Hepatocyte (in vitro differentiated cells): Measurements from ENCODE around the gene TEAD3. TPM values are rescaled to one million over a fixed set of nuclear protein-coding genes. Genes with fewer than 3 reads are reported as not detected.

Experiments
- DNase-seq: peaks from one replicate; pipeline ENCODE4 v3.0.0-alpha.2; 2016; ENCODE audit warnings: low spot score
- H2AFZ ChIP-seq: fragments of 200-600 bp; sonication (generic); 2 replicates; pipeline ENCODE4 v1.6.0; 2016; ENCODE audit warnings: antibody characterized with exemption, mild to moderate bottlenecking
- H3K27ac ChIP-seq: fragments of 200-600 bp; sonication (generic); 2 replicates; pipeline ENCODE4 v1.5.1; 2016; ENCODE audit warnings: mild to moderate bottlenecking
- H3K27me3 ChIP-seq: fragments of 200-600 bp; sonication (generic); 2 replicates; pipeline ENCODE4 v1.6.1; 2016
- H3K36me3 ChIP-seq: fragments of 200-600 bp; sonication (generic); replicated peaks from 2 replicates; pipeline ENCODE4 v1.5.1; 2016; ENCODE audit warnings: low read depth; ENCODE audit not compliant: insufficient read depth
- H3K4me1 ChIP-seq: fragments of 200-600 bp; sonication (generic); 2 replicates; pipeline ENCODE4 v1.5.1; 2016; ENCODE audit warnings: mild to moderate bottlenecking, moderate library complexity; ENCODE audit not compliant: insufficient read depth
- H3K4me2 ChIP-seq: fragments of 200-600 bp; sonication (generic); 2 replicates; pipeline ENCODE4 v1.6.0; 2016
- H3K4me3 ChIP-seq: fragments of 200-600 bp; sonication (generic); 2 replicates; pipeline ENCODE4 v1.5.1; 2016; ENCODE audit warnings: mild to moderate bottlenecking
- H3K79me2 ChIP-seq: fragments of 200-600 bp; sonication (generic); 2 replicates; pipeline ENCODE4 v1.6.0; 2017; ENCODE audit warnings: mild to moderate bottlenecking
- H3K9me2 ChIP-seq: fragments of 200-600 bp; sonication (generic); replicated peaks from 2 replicates; pipeline ENCODE4 v1.6.0; 2017; ENCODE audit warnings: mild to moderate bottlenecking; ENCODE audit not compliant: insufficient read depth
- H3K9me3 ChIP-seq: fragments of 200-600 bp; sonication (generic); 2 replicates; pipeline ENCODE4 v1.5.1; 2016; ENCODE audit warnings: low read depth, mild to moderate bottlenecking
- H4K20me1 ChIP-seq: fragments of 200-600 bp; sonication (generic); 2 replicates; pipeline ENCODE4 v1.6.0; 2016; ENCODE audit warnings: mild to moderate bottlenecking; ENCODE audit not compliant: insufficient read depth, poor library complexity, severe bottlenecking
- EZH2 ChIP-seq: fragments of 200-600 bp; sonication (generic); IDR thresholded peaks from 2 replicates; pipeline ENCODE4 v1.6.1; 2016; ENCODE audit warnings: antibody characterized with exemption, mild to moderate bottlenecking, borderline replicate concordance
- EZH2phosphoT487 ChIP-seq: fragments of 200-600 bp; sonication (generic); IDR thresholded peaks from one replicate; pipeline ENCODE4 v1.6.1; 2018; ENCODE audit warnings: antibody characterized with exemption, mild to moderate bottlenecking, low read depth, moderate library complexity; ENCODE audit not compliant: unreplicated experiment, severe bottlenecking
- WGBS: methylation state at CpG from one replicate; pipeline ENCODE4 v1.1.6; 2016; ENCODE audit warnings: low lambda C conversion rate; ENCODE audit errors: missing lambda C conversion rate; 5-methylcytosine and 5-hydroxymethylcytosine counted together
- polyA plus RNA-seq: library from polyadenylated mRNA; unstranded; fragments of >200 nt; fragmentation: Nextera tagmentation; extraction: Ambion mirVana; gene quantifications from 2 replicates; pipeline ENCODE4 v1.2.1, GENCODE V29; 2016
- total RNA-seq: library from RNA; depleted of rRNA; stranded (reverse); fragments of >200 nt; gene quantifications from 2 replicates; pipeline ENCODE4 v1.2.3, GENCODE V29; 2014
- TF ChIP-seq, protein P1 (sequence below): fragments of 200-600 bp; sonication (generic); IDR thresholded peaks from 2 replicates; pipeline ENCODE4 v1.5.1; 2016; ENCODE audit warnings: antibody characterized with exemption, mild to moderate bottlenecking; ENCODE audit not compliant: poor library complexity

The TEAD3 gene
- total and polyA plus RNA-seq, 2 experiments from 2014 or later: 26.3 to 33.0 TPM

DNA sequence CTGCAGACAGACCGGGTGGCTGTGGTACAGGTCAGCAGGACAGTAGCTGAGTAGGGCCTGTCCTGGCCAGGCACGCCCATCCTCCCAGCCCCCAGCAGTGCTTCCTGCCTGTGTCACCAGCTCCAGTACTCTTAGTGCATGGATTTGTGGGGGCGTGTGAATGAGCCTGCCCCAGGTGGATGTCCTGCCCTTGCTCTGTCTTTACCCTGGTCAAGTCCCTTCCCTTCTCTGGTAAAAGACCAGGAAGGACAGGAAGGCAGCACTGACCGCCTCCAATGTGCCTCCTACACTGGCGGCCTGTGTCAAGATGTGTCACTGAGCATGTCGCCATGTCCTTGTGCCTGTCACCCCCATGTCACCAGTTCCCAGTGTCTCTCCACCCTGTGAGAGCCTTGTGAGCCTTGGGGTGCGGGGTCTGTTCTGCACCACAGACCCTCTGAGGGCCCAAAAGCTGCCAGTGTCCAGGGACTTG, 11.9 kb downstream of the TEAD3 start:
- Histone ChIP-seq H3K4me1 (peaks cover 51% of the 10 kb centered on the region), H3K4me2 (no peak overlapping the region), H3K9me3 (no peaks in the 10 kb centered on the region), H4K20me1 (peaks cover 42% of the 10 kb centered on the region), H3K79me2 (peaks cover 74% of the 10 kb centered on the region), H3K27me3 (no peaks in the 10 kb centered on the region), H3K4me3 (no peak overlapping the region), H3K36me3 (no peaks in the 10 kb centered on the region), H2AFZ (no peak overlapping the region), H3K9me2 (no peaks in the 10 kb centered on the region), H3K27ac (peak overlapping the region; percentile 97)
- TF ChIP-seq, protein P1, sequence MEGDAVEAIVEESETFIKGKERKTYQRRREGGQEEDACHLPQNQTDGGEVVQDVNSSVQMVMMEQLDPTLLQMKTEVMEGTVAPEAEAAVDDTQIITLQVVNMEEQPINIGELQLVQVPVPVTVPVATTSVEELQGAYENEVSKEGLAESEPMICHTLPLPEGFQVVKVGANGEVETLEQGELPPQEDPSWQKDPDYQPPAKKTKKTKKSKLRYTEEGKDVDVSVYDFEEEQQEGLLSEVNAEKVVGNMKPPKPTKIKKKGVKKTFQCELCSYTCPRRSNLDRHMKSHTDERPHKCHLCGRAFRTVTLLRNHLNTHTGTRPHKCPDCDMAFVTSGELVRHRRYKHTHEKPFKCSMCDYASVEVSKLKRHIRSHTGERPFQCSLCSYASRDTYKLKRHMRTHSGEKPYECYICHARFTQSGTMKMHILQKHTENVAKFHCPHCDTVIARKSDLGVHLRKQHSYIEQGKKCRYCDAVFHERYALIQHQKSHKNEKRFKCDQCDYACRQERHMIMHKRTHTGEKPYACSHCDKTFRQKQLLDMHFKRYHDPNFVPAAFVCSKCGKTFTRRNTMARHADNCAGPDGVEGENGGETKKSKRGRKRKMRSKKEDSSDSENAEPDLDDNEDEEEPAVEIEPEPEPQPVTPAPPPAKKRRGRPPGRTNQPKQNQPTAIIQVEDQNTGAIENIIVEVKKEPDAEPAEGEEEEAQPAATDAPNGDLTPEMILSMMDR: no peak
- TF ChIP-seq EZH2phosphoT487: no peak
- TF ChIP-seq EZH2: no peak
- no peak for DNase-seq
- WGBS: 93% methylated on average over 7 of the region's 7 CpGs

DNA sequence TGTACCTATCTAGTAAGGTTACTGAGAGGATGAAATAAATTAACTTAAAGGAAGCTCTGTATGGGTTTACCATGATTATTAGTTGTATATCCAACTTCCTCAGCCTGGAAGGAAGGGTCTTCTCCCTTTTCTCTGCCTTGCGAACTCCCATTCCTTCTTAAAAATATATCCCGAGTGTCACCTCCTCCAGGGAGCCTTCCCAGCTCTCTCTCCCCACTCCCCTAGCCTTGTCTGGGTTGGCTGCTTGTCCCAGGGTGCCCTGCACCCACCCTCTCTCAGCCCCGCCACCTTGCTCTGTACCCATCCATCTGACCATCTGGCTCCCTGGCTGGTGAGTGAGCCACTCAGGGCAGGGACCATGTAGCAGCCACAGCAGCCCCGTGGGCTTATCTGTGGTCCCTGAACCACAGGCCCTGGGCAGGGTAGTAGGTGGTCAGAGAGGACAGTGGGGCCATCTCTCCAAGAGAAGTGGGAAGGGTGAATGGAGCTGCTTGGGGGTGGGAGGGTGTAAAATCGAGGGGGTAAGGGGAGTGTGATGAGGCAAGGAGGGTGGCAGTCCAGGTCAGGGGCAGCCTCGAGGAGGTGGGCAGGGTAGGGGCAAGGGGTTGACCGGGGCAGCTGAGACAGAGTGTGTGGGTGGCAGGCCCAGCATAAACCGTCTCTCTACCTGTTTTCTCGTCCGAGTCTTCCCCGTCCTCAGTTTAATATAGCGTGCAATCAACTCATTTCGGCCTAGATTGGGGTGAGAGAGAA, 12.8 kb downstream of the TEAD3 start:
- Histone ChIP-seq H3K9me2 (no peaks in the 10 kb centered on the region), H3K9me3 (no peaks in the 10 kb centered on the region), H3K4me1 (peaks cover 42% of the 10 kb centered on the region), H4K20me1 (peaks cover 33% of the 10 kb centered on the region), H2AFZ (no peak overlapping the region), H3K36me3 (no peaks in the 10 kb centered on the region), H3K27ac (no peak overlapping the region), H3K79me2 (peaks cover 65% of the 10 kb centered on the region), H3K27me3 (no peaks in the 10 kb centered on the region), H3K4me3 (no peak overlapping the region), H3K4me2 (no peak overlapping the region)
- DNase-seq: no peak
- TF ChIP-seq EZH2phosphoT487: no peak
- TF ChIP-seq EZH2: no peak
- TF ChIP-seq, protein P1: no peak
- WGBS: 95% methylated on average over 7 of the region's 13 CpGs

DNA sequence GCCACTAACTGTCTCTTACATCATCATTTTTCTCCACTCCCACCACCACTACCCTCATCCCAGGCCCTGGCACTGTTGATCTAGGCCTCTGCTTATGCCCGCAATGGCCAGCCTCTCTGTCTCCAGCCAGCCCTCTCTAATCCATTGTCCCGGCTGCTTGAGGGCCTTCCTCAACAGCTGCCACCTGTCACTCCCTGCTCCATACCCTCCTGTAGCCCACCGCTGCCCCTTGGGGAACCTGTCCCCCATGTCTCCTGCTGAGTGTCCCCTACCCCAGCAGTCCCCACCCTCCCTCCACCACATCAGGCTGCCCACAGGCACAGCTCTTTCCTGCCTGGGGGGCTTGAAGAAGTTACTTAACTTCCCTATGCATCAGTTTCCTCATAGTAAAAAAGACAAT, 13.4 kb downstream of the TEAD3 start:
- H3K27ac ChIP-seq: no peak overlapping the region
- peaks cover 37% of the 10 kb centered on the region for H3K4me1 ChIP-seq
- H3K27me3 ChIP-seq: no peaks in the 10 kb centered on the region
- TF ChIP-seq EZH2phosphoT487 (no peak), EZH2 (no peak)
- TF ChIP-seq, protein P1: no peak
- 89% methylated on average over 3 of the region's 3 CpGs for WGBS
- H3K4me3 ChIP-seq: no peak overlapping the region
- H3K79me2 ChIP-seq: peaks cover 59% of the 10 kb centered on the region
- no peaks in the 10 kb centered on the region for H3K9me3 ChIP-seq
- H3K4me2 ChIP-seq: no peak overlapping the region
- no peak for DNase-seq
- no peaks in the 10 kb centered on the region for H3K9me2 ChIP-seq
- no peaks in the 10 kb centered on the region for H3K36me3 ChIP-seq
- no peak overlapping the region for H2AFZ ChIP-seq
- H4K20me1 ChIP-seq: peaks cover 29% of the 10 kb centered on the region
